Naive thymus-derived CD8-positive, alpha-beta T cell (primary cell): ENCODE measurements around the gene CALML4. TPM values are rescaled to one million over a fixed set of nuclear protein-coding genes. Genes with fewer than 3 reads are reported as not detected.
A peak's percentile ranks its signal among the peaks of the same experiment; 100 is the strongest.
"Not testable (repeated sequence)": the region's sequence is repeated elsewhere in the genome, so short reads cannot be mapped to it uniquely, and the experiment has no call there.

Experiments
- ATAC-seq, 2 donors: fragments of 150-1000 bp; cut with Tn5 transposase in 1 of 2; sonication (Bioruptor Pico), chemical (Tn5 transposase) in 1 of 2; 1 replicate in 1 of 2; 2 replicates in 1 of 2; pipeline ENCODE4 v1.10.0; 2021; ENCODE audit warnings: mild to moderate bottlenecking in 2 of 2, moderate library complexity in 2 of 2
- POLR2A ChIA-PET: fragments of 350-600 bp; sonication (Branson Sonifier 250); formaldehyde crosslinking; loops from one replicate; lab custom pipeline; 2021; ENCODE audit warnings: antibody characterized with exemption; lab: Charles Lee
- DNase-seq, 10 donors: peaks; one replicate each; pipeline versions ENCODE4 v3.0.0 to v3.0.0-alpha.2; 2020 to 2022
- H3K27ac Mint-ChIP-seq, 10 donors: one replicate each; pipeline ENCODE4 v1.8.0; 2020 to 2022; ENCODE audit warnings: mild to moderate bottlenecking in 10 of 10, mixed read lengths in 10 of 10, moderate library complexity in 4 of 10, inconsistent platforms in 1 of 10
- H3K27me3 Mint-ChIP-seq, 5 donors: one replicate each; pipeline ENCODE4 v1.8.0; 2021 to 2022; ENCODE audit warnings: mixed read lengths in 5 of 5
- H3K36me3 Mint-ChIP-seq, 3 donors: one replicate each; pipeline ENCODE4 v1.8.0; 2020 to 2022; ENCODE audit warnings: mixed read lengths in 3 of 3, mild to moderate bottlenecking in 2 of 3, inconsistent platforms in 1 of 3
- H3K4me1 Mint-ChIP-seq, 4 donors: one replicate each; pipeline ENCODE4 v1.8.0; 2021 to 2022; ENCODE audit warnings: mixed read lengths in 4 of 4
- H3K4me3 Mint-ChIP-seq, 10 donors: one replicate each; pipeline ENCODE4 v1.8.0; 2020 to 2022; ENCODE audit warnings: mild to moderate bottlenecking in 10 of 10, mixed read lengths in 10 of 10, moderate library complexity in 6 of 10, inconsistent platforms in 1 of 10
- H3K9me3 Mint-ChIP-seq, 9 donors: one replicate each; pipeline ENCODE4 v1.8.0; 2020 to 2022; ENCODE audit warnings: mixed read lengths in 9 of 9, mild to moderate bottlenecking in 3 of 9, inconsistent platforms in 1 of 9, moderate library complexity in 1 of 9
- polyA plus RNA-seq, 3 donors: library from polyadenylated mRNA; unstranded; fragments of 300-500 nt; fragmentation: Illumina TruSeq; gene quantifications; one replicate each; pipeline ENCODE4 v1.2.3, GENCODE V29; 2021
- total RNA-seq, 8 experiments: library from RNA in 2 of 8; stranded (reverse) in 2 of 8; gene quantifications; one replicate each; pipeline ENCODE4 v1.2.3 and lab custom pipeline; 2021 to 2026

The CALML4 gene
- total and polyA plus RNA-seq, 5 experiments from 2014 or later = 0.65 to 4.7 (median 4.1) TPM; not detected in 2

DNA sequence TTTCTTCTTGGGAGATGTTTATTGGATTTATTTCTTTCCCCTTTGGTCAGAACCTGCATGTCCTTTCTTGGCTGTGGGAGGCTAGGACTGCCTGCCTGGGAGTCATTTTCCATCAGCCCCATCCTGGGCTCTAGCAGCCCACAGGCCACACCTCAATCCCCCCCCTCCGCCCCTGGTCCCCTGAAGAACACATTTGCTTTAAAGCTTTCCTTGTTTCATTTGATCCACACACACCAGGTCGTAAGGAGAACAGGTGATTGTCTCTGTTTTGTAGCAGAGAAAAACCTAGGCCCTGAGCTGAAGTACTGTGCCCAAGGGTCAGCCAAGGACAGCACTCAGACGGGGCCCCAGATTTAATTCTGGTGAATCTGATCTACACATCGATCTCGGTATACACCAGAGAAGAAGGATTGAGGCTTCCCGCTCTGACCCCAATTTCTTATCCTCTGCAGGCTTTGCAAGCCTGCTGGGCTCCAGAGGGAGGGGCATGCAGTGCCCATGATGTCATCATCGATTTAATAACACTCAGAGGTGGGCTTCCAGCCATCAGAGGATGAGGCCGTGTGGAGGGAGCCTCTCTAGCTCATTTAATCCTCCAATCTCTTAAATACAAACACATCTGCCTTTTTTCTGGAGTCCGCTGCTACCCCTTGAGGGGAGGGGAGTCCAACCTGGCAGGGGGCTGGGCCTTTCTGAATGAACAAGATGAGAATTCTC, 26.1 kb upstream of the CALML4 start:
- peaks cover 0 to 10% (median 2%) of the 10 kb centered on the region in 5 donors for H3K27me3 Mint-ChIP-seq
- ATAC-seq (no peak), DNase-seq (no peak)
- no peaks in the 10 kb centered on the region for H3K36me3 Mint-ChIP-seq
- H3K4me3 Mint-ChIP-seq = peak overlapping the region; percentile 15 to 97 (median 76)
- H3K9me3 Mint-ChIP-seq = no peaks in the 10 kb centered on the region
- H3K4me1 Mint-ChIP-seq = peaks cover 14 to 36% (median 26%) of the 10 kb centered on the region in 4 donors
- POLR2A ChIA-PET = no interaction called here
- peak overlapping the region in 3 of 10 donors; percentile 3 to 74 (median 8) for H3K27ac Mint-ChIP-seq

DNA sequence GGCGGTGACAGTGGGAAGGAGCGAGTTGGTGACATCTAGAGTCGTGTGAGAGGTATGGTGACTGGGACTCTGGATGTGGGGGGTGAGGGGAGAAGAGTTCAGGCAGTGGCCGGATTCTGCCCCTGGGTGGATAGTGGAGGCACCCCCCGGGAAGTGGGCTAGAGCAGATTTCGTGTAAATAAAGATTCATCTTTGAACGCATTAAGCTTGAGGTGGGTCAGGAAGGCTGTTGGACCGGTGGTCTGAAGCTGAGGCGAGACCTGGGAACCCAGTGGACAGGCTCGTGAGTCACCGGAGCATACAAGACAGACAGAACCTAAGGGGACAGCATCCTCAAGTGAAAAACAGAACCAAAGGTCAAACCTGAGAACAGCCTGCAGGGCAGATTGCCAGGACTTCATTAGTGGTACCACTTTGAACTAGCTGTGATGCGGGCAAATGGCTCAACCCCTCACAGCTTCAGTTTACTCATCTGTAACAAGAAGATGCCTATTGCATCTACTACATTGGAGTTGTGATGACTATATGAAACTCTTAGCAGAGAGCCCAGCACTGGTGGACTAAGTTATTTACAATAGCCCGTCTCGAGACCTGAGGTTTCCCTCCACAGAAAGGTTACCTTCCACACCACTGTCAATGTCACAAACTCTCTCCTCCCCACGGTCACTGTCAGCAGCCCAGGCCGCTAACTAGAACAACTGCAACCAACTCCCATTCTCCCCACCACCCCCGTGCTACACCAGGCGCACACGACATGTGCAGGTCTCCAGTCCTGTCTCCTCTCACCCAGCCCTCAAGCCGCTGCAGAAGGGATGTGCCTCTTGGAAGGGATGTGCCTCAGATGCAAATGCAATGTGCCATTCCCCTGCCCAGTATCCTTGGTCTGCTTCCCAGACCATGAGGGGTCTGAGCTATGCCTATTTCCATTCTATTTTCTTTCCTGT, 25.3 kb upstream of the CALML4 start:
- Mint-ChIP-seq H3K36me3 (no peaks in the 10 kb centered on the region), H3K4me3 (peak overlapping the region; percentile 83 to 97 (median 96)), H3K27me3 (peaks cover 0 to 10% (median 0%) of the 10 kb centered on the region in 5 donors), H3K4me1 (peaks cover 14 to 38% (median 28%) of the 10 kb centered on the region in 4 donors), H3K9me3 (no peaks in the 10 kb centered on the region), H3K27ac (peak overlapping the region; percentile 52 to 99 (median 94))
- POLR2A ChIA-PET = interaction anchor here (1.1 to 3.3 kb wide), 3 partner anchors 44 to 176 kb away, joined by 3 to 30 read pairs (median 4); partner anchors contain the start of gene FEM1B
- ATAC-seq = no peak
- DNase-seq = no peak

DNA sequence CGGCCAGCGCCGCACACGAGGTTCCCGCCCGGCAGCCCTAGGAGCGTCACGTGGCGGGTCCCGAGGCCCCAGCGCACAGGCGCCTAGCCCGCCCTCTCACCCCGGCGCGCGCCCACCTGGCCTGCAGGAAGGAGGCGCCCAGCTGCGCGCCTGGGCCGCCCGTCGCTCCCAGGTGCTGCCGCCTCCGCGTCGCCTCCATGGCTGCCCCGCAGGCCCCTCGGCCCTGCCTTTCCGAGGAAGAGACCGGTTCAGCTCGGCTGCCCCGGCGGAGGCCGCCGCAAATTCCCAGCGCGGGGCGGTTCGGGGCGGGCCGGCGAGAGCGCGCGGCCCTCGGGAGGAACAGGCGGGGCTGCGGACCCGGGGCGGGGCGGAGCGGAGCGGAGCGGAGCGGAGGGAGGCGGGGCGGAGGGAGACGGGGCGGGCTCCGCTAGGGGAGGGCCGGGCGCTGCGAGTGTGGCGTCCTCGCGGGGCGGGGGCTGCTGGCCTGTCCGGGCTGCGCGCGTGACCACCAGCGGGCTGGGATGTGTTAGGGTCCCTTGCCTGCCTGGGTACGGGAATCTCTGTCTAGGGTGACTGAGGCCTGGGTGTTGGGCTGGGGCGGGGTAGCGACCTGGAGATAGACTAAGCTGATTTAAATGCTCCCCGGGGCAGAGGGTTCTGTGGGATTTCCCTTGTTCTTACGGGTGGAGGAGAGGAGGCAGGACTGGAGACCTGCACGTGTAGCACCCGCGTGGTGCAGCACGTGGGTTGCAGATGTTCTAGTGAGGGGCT, 24.4 kb upstream of the CALML4 start, which contains the start of gene CLN6:
TSS of gene CLN6 (minus strand) at position 343 of the 771 bp plus-strand sequence. CDS start at position 199, 144 bp downstream.
- POLR2A ChIA-PET = interaction anchor here (0.6 to 3.3 kb wide), 9 partner anchors 13 to 1935 kb away, joined by 3 to 30 read pairs (median 3); partner anchors contain the start of genes FEM1B, MAP2K5 and PIAS1
- H3K9me3 Mint-ChIP-seq = no peaks in the 10 kb centered on the region
- no peaks in the 10 kb centered on the region for H3K36me3 Mint-ChIP-seq
- DNase-seq (peak; percentile 71 to 88 (median 80)), ATAC-seq (peak; percentile 82 to 85)
- peak within 1 kb of the TSS; percentile 83 to 97 (median 96) for H3K4me3 Mint-ChIP-seq
- H3K4me1 Mint-ChIP-seq = peaks cover 18 to 47% (median 37%) of the 10 kb centered on the region in 4 donors
- peak within 1 kb of the TSS; percentile 86 to 99 (median 94) for H3K27ac Mint-ChIP-seq
- H3K27me3 Mint-ChIP-seq = peaks cover 0 to 10% (median 0%) of the 10 kb centered on the region in 5 donors

DNA sequence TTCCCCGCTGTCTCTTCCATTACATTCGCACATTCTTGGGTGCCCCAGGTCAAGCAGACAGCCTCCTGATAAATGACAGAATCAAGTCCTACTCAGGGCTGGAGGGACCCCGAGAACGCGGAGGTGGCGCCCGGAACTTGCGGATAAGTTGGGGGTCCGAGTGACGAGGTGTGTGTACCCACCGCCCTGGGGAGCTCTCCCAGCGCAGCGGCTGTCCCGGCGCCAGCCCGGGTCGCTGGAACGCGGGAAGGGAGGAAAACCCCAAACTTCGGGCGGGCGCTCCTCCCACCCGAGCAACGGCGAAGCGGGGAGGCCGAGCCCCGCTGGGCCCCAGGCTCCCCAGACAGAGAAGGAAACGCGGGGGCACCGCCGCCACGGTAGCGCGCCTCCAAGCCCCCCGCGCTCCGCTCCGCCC, 23.8 kb upstream of the CALML4 start:
- Mint-ChIP-seq H3K4me1 (peaks cover 18 to 50% (median 39%) of the 10 kb centered on the region in 4 donors), H3K4me3 (peak overlapping the region; percentile 76 to 90 (median 85)), H3K36me3 (no peaks in the 10 kb centered on the region), H3K27ac (peak overlapping the region in 9 of 10 donors; percentile 2 to 90 (median 69)), H3K27me3 (peaks cover 0 to 10% (median 0%) of the 10 kb centered on the region in 5 donors), H3K9me3 (no peaks in the 10 kb centered on the region)
- DNase-seq (no peak), ATAC-seq (no peak)
- POLR2A ChIA-PET = interaction anchor here (0.7 to 3.3 kb wide), 7 partner anchors 12 to 1935 kb away, joined by 3 to 30 read pairs (median 3); partner anchors contain the start of genes FEM1B, MAP2K5 and PIAS1

DNA sequence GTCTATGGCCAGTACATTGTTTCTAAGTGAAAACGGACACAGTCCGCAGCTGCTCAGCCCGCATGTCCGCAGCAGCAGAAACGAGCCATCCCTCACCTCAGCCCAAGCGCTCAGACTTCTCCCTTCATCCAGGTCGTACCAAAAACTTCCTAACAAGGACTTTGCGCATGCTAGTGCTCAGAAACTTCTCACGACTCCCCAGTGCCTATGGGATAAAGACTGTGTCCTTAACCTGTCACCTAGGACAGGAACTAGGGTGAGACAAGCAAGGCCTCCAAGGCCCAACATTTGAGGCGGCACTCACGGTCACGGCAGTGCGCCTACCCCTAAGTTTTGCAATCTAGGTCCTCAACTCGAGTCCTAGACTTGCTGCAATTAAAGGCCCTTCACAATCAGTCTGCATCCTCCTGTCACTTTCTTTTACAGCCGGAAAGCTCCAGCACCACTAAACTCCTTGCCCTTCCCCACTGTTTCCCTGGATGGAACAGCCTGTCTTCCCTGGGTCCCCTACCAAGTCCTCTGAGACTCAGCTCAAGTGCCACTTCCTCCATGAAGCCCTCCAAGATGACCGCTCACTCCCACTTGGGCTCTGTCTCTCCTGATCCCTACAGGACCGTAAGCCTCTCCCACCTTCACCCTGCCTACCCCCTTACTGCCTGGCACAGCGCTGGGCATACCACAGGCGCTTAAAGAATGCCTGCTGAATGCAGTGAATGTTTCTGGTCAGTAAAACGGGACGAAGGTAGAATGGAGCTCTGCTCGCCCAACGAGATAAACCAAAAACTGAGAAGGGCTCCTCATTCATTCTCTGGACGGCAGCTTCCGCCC, 23.2 kb upstream of the CALML4 start:
- ATAC-seq = no peak
- POLR2A ChIA-PET = interaction anchor here (0.6 to 3.3 kb wide), 6 partner anchors 12 to 1934 kb away, joined by 3 to 30 read pairs (median 4); partner anchors contain the start of genes FEM1B, MAP2K5 and PIAS1
- Mint-ChIP-seq H3K9me3 (no peaks in the 10 kb centered on the region), H3K27ac (peak overlapping the region in 9 of 10 donors; percentile 2 to 90 (median 76)), H3K4me3 (peak overlapping the region; percentile 76 to 90 (median 85)), H3K4me1 (peaks cover 18 to 48% (median 39%) of the 10 kb centered on the region in 4 donors), H3K27me3 (peaks cover 0 to 4% (median 0%) of the 10 kb centered on the region in 5 donors), H3K36me3 (no peaks in the 10 kb centered on the region)
- DNase-seq = no peak

DNA sequence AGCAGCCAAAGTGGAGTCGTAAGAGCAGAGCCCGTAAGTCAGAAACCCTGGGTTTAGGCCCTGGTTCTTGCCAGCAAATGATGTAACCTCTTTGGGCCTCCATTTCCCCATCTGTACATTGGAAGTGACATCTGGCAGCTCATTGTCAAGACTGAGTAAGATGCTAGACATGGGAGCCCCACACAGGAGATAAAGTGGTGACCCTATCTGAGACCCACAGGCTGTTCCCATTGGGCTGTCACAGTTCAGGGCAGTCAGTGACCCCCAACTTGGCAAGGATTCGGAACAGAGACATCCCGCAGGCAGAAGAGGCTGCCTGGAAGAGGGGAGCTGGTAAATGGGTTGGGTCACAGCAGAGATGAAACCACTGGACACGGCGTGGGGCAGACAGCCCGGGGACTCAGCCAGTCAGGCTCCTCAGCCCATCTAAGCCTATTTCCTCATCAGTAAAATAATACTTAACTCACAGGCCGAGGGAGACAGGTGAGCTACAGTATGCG, 22.6 kb upstream of the CALML4 start:
- DNase-seq = no peak
- Mint-ChIP-seq H3K4me3 (peak overlapping the region; percentile 33 to 88 (median 85)), H3K27me3 (no peaks in the 10 kb centered on the region), H3K9me3 (no peaks in the 10 kb centered on the region), H3K4me1 (peaks cover 18 to 46% (median 39%) of the 10 kb centered on the region in 4 donors), H3K36me3 (no peaks in the 10 kb centered on the region), H3K27ac (peak overlapping the region in 4 of 10 donors; percentile 5 to 73 (median 60))
- POLR2A ChIA-PET = interaction anchor here (0.6 to 3.3 kb wide), 3 partner anchors 50 to 970 kb away, joined by 3 to 30 read pairs (median 7); partner anchors contain the start of genes FEM1B and PIAS1
- ATAC-seq = no peak

DNA sequence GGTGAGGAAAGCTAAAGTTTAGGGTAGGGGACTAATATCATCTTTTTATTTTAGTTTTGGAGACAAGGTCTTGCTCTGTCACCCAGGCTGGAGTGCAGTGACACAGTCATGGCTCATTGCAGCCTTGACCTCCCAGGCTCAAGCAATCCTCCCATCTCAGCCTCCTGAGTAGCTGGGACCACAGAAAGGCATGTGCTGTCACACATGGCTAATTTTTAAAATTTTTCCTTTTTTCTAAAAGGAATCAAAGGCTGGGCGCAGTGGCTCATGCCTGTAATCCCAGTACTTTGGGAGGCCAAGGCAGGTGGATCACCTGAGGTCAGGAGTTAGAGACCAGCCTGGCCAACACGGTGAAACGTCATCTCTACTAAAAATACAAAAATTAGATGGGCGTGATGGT, 20.3 kb upstream of the CALML4 start:
- not testable (repeated sequence) for H3K9me3 Mint-ChIP-seq, DNase-seq, H3K4me3 Mint-ChIP-seq, H3K27me3 Mint-ChIP-seq, H3K36me3 Mint-ChIP-seq, ATAC-seq
- peaks cover 18 to 39% (median 36%) of the 10 kb centered on the region in 4 donors for H3K4me1 Mint-ChIP-seq
- peak overlapping the region in 1 of 10 donors; percentile 74 for H3K27ac Mint-ChIP-seq
- POLR2A ChIA-PET = interaction anchor here (1.2 kb wide), 1 partner anchor 52 kb away, joined by 3 read pairs; the partner anchor contains the start of gene FEM1B

DNA sequence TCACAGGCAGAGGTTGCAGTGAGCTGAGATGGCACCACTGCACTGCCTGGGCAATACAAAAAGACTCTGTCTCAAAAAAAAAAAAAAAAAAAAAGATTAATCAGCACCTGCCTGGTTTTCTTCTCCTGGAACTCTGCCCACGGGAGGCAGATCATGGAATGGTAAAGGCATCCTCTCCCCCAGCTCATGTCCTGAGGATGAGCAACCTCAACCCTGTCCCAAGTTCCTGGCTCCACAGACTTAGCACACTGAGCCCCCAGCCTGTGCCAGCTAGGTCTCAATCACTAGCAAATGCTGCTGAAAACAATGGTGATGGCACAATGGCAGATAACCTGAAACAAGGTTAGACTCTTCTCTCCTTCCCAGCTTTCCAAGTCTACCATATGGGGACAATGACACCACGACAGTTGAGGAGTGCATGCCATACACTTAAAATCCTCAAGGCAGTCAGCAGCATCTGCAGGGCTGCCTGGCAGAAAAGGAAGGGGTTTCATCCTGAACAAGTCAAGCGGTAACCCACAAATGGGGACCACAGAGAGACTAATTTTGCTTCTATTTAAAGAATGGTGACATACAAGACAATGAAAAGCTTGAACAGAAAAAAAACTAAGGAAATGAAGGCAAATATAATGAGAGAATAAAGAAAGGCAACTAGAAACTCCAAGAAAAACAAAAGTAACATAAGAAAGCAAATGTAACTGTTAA, 19.6 kb upstream of the CALML4 start:
- peak overlapping the region in 6 of 10 donors; percentile 28 to 76 (median 73) for H3K27ac Mint-ChIP-seq
- H3K4me3 Mint-ChIP-seq = peak overlapping the region in 6 of 10 donors; percentile 7 to 37 (median 14)
- DNase-seq (no peak), ATAC-seq (no peak)
- H3K36me3 Mint-ChIP-seq = no peaks in the 10 kb centered on the region
- H3K27me3 Mint-ChIP-seq = no peaks in the 10 kb centered on the region
- no peaks in the 10 kb centered on the region for H3K9me3 Mint-ChIP-seq
- POLR2A ChIA-PET = interaction anchor here (0.7 kb wide), 1 partner anchor 1162 kb away, joined by 5 read pairs; no protein-coding TSS in a partner anchor
- H3K4me1 Mint-ChIP-seq = peaks cover 14 to 33% (median 30%) of the 10 kb centered on the region in 4 donors

DNA sequence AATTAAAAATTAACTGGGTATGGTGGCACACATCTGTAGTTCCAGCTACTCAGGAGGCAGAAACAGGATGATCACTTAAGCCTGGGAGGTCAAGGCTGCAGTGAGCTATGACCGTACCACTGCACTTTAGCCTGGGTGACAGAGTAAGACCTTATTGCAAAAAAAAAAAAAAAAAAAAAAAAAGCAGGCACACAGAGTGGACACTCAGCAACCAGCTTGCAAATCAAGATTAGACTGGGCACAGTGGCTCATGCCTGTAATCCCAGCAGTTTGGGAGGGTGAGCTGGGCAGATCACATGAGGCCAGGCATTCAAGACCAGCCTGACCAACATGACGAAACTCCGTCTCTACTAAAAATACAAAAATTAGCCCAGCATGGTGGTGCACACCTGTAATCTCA, 19.0 kb upstream of the CALML4 start:
- POLR2A ChIA-PET = no interaction called here
- H3K36me3 Mint-ChIP-seq = no peaks in the 10 kb centered on the region
- H3K4me3 Mint-ChIP-seq = no peak overlapping the region
- peaks cover 14 to 32% (median 30%) of the 10 kb centered on the region in 4 donors for H3K4me1 Mint-ChIP-seq
- peak overlapping the region in 1 of 10 donors; percentile 74 for H3K27ac Mint-ChIP-seq
- DNase-seq (no peak), ATAC-seq (no peak)
- H3K27me3 Mint-ChIP-seq = no peaks in the 10 kb centered on the region
- no peaks in the 10 kb centered on the region for H3K9me3 Mint-ChIP-seq

DNA sequence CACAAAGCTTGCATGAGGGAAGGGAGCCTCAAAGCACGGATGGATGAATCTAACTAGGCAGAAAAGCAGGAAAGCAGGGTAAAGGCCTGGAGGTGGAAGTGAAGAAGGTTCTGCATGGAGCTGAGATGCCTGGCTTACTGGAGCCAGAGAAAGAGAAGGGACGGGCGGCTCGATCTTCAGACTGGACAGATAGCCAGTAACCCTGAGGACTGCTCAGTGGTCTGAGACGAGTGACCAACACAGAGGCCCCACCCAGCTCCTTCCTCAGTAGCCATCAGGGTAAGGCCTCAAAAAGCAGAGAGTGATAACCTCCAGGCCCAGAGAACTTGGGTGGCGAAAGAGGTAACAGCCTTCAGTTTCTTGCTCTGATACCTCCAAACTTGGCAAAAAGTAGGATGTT, 18.0 kb upstream of the CALML4 start:
- Mint-ChIP-seq H3K4me1 (peaks cover 7 to 25% (median 22%) of the 10 kb centered on the region in 4 donors), H3K27ac (no peak overlapping the region), H3K27me3 (no peaks in the 10 kb centered on the region), H3K36me3 (peaks cover 0 to 3% (median 0%) of the 10 kb centered on the region in 3 donors), H3K4me3 (no peak overlapping the region), H3K9me3 (no peaks in the 10 kb centered on the region)
- POLR2A ChIA-PET = no interaction called here
- ATAC-seq (no peak), DNase-seq (no peak)
